ENCODE results near the gene XRCC3. TPM values are rescaled to one million over a fixed set of nuclear protein-coding genes. Genes with fewer than 3 reads are reported as not detected.

Gene XRCC3
- total and polyA plus RNA-seq, 2 experiments from 2014 or later = 20.4 to 72.9 TPM

DNA sequence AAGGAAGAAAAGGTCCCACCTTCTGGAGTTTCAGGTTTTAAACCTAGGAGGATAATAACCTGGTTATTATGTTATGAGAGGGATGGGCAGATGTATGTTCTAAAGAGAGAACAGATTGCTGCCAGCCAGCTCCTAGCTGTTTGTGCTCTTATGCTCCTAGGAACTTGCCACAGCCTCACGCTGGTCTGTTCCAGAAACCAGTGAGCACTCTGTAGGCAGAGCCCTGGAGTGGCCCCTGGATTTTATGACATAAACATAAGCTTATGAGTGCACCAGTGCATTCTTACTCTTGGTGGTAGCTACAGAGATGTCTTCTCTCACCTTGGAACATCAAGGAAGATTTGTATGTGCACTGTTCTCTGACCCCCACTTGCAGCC, 58.5 kb downstream of the XRCC3 start (continued):
- TF ChIP-seq, protein P1, sequence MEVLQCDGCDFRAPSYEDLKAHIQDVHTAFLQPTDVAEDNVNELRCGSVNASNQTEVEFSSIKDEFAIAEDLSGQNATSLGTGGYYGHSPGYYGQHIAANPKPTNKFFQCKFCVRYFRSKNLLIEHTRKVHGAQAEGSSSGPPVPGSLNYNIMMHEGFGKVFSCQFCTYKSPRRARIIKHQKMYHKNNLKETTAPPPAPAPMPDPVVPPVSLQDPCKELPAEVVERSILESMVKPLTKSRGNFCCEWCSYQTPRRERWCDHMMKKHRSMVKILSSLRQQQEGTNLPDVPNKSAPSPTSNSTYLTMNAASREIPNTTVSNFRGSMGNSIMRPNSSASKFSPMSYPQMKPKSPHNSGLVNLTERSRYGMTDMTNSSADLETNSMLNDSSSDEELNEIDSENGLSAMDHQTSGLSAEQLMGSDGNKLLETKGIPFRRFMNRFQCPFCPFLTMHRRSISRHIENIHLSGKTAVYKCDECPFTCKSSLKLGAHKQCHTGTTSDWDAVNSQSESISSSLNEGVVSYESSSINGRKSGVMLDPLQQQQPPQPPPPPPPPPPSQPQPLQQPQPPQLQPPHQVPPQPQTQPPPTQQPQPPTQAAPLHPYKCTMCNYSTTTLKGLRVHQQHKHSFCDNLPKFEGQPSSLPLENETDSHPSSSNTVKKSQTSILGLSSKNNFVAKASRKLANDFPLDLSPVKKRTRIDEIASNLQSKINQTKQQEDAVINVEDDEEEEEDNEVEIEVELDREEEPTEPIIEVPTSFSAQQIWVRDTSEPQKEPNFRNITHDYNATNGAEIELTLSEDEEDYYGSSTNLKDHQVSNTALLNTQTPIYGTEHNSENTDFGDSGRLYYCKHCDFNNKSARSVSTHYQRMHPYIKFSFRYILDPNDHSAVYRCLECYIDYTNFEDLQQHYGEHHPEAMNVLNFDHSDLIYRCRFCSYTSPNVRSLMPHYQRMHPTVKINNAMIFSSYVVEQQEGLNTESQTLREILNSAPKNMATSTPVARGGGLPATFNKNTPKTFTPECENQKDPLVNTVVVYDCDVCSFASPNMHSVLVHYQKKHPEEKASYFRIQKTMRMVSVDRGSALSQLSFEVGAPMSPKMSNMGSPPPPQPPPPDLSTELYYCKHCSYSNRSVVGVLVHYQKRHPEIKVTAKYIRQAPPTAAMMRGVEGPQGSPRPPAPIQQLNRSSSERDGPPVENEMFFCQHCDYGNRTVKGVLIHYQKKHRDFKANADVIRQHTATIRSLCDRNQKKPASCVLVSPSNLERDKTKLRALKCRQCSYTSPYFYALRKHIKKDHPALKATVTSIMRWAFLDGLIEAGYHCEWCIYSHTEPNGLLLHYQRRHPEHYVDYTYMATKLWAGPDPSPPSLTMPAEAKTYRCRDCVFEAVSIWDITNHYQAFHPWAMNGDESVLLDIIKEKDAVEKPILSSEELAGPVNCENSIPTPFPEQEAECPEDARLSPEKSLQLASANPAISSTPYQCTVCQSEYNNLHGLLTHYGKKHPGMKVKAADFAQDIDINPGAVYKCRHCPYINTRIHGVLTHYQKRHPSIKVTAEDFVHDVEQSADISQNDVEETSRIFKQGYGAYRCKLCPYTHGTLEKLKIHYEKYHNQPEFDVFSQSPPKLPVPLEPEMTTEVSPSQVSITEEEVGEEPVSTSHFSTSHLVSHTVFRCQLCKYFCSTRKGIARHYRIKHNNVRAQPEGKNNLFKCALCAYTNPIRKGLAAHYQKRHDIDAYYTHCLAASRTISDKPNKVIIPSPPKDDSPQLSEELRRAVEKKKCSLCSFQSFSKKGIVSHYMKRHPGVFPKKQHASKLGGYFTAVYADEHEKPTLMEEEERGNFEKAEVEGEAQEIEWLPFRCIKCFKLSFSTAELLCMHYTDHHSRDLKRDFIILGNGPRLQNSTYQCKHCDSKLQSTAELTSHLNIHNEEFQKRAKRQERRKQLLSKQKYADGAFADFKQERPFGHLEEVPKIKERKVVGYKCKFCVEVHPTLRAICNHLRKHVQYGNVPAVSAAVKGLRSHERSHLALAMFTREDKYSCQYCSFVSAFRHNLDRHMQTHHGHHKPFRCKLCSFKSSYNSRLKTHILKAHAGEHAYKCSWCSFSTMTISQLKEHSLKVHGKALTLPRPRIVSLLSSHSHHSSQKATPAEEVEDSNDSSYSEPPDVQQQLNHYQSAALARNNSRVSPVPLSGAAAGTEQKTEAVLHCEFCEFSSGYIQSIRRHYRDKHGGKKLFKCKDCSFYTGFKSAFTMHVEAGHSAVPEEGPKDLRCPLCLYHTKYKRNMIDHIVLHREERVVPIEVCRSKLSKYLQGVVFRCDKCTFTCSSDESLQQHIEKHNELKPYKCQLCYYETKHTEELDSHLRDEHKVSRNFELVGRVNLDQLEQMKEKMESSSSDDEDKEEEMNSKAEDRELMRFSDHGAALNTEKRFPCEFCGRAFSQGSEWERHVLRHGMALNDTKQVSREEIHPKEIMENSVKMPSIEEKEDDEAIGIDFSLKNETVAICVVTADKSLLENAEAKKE (CRISPR knock-in tag; IDR thresholded peaks at IDR 0.05) = no peak
- TF ChIP-seq ZNF114 (CRISPR knock-in tag; IDR thresholded peaks at IDR 0.05) (no peak), EZH2phosphoT487 (IDR thresholded peaks at IDR 0.05; ENCODE audit: unreplicated experiment) (no peak), POLR2AphosphoS5 (IDR thresholded peaks at IDR 0.05; ENCODE audit: low read depth) (no peak), CREB1 (CRISPR knock-in tag; IDR thresholded peaks at IDR 0.05; ENCODE audit: low read depth) (no peak), EZH2 (IDR thresholded peaks at IDR 0.05; ENCODE audit: low read depth, unreplicated experiment) (no peak), JUNB (IDR thresholded peaks at IDR 0.05; ENCODE audit: unreplicated experiment) (no peak), NANOG (IDR thresholded peaks at IDR 0.05; ENCODE audit: borderline replicate concordance) (no peak)

DNA sequence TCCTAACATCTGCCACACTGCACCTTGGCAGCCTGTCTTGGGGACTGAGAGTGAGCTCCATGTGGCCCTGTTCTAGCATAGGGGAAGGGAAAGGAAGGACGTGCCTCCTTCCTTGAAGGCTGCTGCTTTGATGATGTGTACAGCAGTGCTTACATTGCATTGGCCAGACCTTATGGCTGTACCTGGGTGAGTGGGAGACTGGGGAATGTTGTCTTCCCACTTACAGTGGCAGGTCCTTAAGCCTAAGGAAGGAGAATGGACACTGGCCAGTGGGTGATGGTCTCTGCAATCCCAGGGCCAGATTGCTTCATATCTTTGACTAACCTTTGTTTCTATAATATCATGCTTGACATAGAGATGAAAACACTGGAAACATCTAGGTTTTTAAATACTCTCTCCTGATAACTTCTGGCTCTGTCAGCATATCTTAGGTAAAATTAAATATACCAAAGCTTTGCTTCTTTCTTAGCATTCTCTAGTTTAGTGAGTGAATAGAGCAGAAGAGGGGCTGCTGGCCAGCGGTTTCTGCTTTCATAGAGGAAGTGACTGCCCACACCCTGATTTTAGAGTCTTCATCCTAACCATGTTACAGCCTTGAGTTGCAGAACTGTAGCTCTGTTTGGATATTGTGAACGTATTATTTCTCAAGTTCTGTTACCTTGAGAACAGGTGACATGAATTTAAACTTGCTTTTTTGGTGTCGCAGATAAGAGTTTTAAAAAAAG, 59.1 kb downstream of the XRCC3 start:
- no peak overlapping the region for H3K4me3 ChIP-seq
- H2AFZ ChIP-seq = no peak overlapping the region
- H3K36me3 ChIP-seq (ENCODE audit: insufficient read depth) = peaks cover 48% of the 10 kb centered on the region
- no peak overlapping the region for H3K27ac ChIP-seq (ENCODE audit: low read depth)
- H3K9me3 Mint-ChIP-seq = no peaks in the 10 kb centered on the region
- peaks cover 50% of the 10 kb centered on the region for H4K20me1 ChIP-seq (replicated peaks; ENCODE audit: insufficient read depth)
- DNase-seq (ENCODE audit: low spot score) = no peak
- no peak overlapping the region; the same call in 1 of the 2 replicates for H3K27ac Mint-ChIP-seq
- peaks cover 15% of the 10 kb centered on the region; the same call in 1 of the 2 replicates for H3F3A ChIP-seq (replicated peaks; ENCODE audit: low read depth)
- H3K9me2 ChIP-seq (ENCODE audit: insufficient read depth) = no peaks in the 10 kb centered on the region
- no peak overlapping the region for H3K4me2 ChIP-seq
- peaks cover 56% of the 10 kb centered on the region for H3K79me2 ChIP-seq (replicated peaks; ENCODE audit: insufficient read depth)
- H3K4me1 ChIP-seq (ENCODE audit: insufficient read depth) = no peaks in the 10 kb centered on the region
- H3K27me3 Mint-ChIP-seq (ENCODE audit: insufficient read depth, low read depth, poor library complexity) = no peaks in the 10 kb centered on the region
- H3K4me1 Mint-ChIP-seq = peaks cover 3% of the 10 kb centered on the region; the same call in 1 of the 3 replicates
- H3K36me3 Mint-ChIP-seq (ENCODE audit: low read depth) = peaks cover 61% of the 10 kb centered on the region
- no peak for ATAC-seq
- H3K4me3 Mint-ChIP-seq = no peak overlapping the region
- H3K27me3 ChIP-seq (ENCODE audit: insufficient read depth) = no peaks in the 10 kb centered on the region
- TF ChIP-seq, protein P1 (CRISPR knock-in tag; IDR thresholded peaks at IDR 0.05) = no peak
- no peak for TF ChIP-seq STAT1 (IDR thresholded peaks at IDR 0.05; ENCODE audit: unreplicated experiment)
- TF ChIP-seq EZH2phosphoT487 (IDR thresholded peaks at IDR 0.05; ENCODE audit: unreplicated experiment) = no peak
- TF ChIP-seq CREB1 (CRISPR knock-in tag; IDR thresholded peaks at IDR 0.05; ENCODE audit: low read depth) = no peak

All from GM23338 (cell line).